ENCODE results near the gene ACOT6. TPM values are rescaled to one million over a fixed set of nuclear protein-coding genes. Genes with fewer than 3 reads are reported as not detected.
"Not testable (repeated sequence)": the region's sequence is repeated elsewhere in the genome, so short reads cannot be mapped to it uniquely, and the experiment has no call there.

The ACOT6 gene
- total RNA-seq, 3 donors from 2014 or later: not detected

DNA sequence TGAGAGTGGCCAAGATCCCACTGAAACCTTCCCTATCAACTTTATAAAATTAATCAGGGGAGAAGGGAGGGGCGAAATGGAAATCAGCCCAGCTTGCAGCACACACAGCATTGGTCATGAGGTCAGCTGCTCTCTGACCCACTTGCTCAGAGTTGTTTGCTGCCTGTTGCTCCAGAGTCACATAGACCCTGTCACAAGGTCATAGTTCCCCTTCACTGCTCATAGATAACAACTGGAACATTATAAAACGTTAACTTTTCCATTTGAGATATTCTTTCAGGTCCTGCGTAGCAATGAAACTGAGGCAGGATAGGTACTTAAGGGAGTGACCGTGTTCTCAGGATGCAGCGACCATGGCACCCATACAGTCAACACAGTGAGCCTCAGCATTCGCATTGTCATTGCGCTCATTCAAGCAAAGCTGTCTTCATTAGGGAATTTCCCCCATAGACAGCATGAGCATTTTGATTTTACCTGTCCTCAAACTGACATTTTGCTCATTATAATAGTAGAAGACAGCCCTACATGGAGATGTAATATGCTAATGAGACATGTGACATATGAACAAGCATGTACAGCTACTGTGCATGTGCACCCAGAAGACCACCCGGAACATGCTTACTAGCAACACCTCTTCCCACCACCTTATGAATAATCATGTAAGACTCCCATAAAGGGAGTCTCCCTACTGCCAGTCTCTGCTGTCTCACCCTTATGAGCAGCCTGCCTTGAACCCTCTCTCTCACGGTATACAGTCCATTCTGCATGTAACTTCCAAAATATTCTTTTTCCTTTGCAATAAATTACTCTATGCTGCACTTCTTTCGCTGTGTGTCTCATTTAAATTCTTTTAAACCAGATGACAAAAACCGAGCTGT, 30.0 kb upstream of the ACOT6 start:
- H3K36me3 Mint-ChIP-seq (ENCODE audit: insufficient read depth); ATAC-seq; H3K4me1 Mint-ChIP-seq (ENCODE audit: low read depth); H3K9me3 Mint-ChIP-seq; H3K4me3 Mint-ChIP-seq; DNase-seq; H3K27me3 Mint-ChIP-seq (ENCODE audit: low read depth): not testable (repeated sequence)

GRCh38 chr14:73588695-73589094, 23.6 kb upstream of the ACOT6 start:
- ATAC-seq (no peak), DNase-seq (no peak)
- H3K36me3 Mint-ChIP-seq (ENCODE audit: insufficient read depth): no peaks in the 10 kb centered on the region
- no peaks in the 10 kb centered on the region for H3K9me3 Mint-ChIP-seq
- H3K4me1 Mint-ChIP-seq (ENCODE audit: low read depth): peaks cover 7% of the 10 kb centered on the region
- no peaks in the 10 kb centered on the region for H3K27me3 Mint-ChIP-seq (ENCODE audit: low read depth)
- no peak overlapping the region for H3K4me3 Mint-ChIP-seq

DNA sequence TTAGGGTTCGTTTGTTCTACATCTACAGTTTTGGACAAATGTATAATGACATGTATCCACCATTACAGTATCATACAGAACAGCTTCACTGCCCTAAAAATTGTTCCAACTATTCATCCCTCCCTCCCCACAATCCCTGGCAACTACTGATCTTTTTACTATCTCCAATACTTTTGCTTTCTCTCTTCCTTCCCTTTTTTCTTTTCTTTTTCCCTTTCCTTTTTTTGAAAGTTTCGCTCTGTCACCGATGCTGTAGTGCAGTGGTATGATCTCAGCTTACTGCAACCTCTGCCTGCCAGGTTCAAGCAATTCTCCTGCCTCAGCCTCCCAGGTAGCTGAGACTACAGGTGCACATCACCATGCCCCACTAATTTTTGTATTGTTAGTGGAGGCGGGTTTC, 23.2 kb upstream of the ACOT6 start:
- Mint-ChIP-seq H3K27me3 (ENCODE audit: low read depth) (no peaks in the 10 kb centered on the region), H3K4me1 (ENCODE audit: low read depth) (peaks cover 7% of the 10 kb centered on the region), H3K4me3 (no peak overlapping the region), H3K9me3 (no peaks in the 10 kb centered on the region), H3K36me3 (ENCODE audit: insufficient read depth) (no peaks in the 10 kb centered on the region)
- no peak for DNase-seq
- no peak for ATAC-seq

DNA sequence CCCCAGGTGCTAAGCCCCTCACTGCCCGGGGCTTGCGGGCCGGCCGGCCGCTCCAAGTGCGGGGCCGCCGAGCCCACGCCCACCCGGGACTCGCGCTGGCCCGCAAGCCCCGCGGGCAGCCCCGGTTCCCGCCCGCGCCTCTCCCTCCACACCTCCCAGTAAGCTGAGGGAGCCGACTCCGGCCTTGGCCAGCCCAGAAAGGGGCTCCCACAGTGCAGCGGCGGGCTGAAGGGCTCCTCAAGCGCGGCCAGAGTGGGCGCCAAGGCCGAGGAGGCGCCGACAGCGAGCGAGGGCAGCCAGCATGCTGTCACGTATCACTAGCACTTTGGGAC, 21.7 kb upstream of the ACOT6 start:
- not testable (repeated sequence) for H3K36me3 Mint-ChIP-seq (ENCODE audit: insufficient read depth); H3K4me3 Mint-ChIP-seq; H3K27me3 Mint-ChIP-seq (ENCODE audit: low read depth); H3K9me3 Mint-ChIP-seq; ATAC-seq; DNase-seq; H3K4me1 Mint-ChIP-seq (ENCODE audit: low read depth)

DNA sequence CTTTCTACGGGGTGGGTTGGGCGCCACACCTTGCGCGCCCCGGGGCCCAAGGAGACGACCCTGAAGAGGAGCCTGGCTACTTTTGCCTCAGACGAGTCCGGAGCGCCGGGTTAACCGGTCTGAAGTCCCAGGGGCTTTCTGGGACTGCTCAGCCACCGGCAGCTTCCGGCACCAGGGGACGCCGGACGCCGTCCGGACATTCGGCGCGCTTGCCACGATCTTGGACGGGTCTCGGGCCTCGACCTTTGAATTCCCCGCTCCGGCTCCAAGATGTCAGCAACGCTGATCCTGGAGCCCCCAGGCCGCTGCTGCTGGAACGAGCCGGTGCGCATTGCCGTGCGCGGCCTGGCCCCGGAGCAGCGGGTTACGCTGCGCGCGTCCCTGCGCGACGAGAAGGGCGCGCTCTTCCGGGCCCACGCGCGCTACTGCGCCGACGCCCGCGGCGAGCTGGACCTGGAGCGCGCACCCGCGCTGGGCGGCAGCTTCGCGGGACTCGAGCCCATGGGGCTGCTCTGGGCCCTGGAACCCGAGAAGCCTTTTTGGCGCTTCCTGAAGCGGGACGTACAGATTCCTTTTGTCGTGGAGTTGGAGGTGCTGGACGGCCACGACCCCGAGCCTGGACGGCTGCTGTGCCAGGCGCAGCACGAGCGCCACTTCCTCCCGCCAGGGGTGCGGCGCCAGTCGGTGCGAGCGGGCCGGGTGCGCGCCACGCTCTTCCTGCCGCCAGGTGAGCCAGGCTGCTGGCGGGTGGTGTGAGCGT, 20.4 kb upstream of the ACOT6 start, which contains the start of gene ACOT4:
TSS of gene ACOT4 (plus strand) at position 184 of the 760 bp plus-strand sequence. CDS start at position 271, 87 bp downstream.
- ATAC-seq: peak; percentile 82 to 88
- Mint-ChIP-seq H3K4me3 (peak within 1 kb of the TSS; percentile 76), H3K9me3 (no peaks in the 10 kb centered on the region), H3K36me3 (ENCODE audit: insufficient read depth) (no peaks in the 10 kb centered on the region), H3K27me3 (ENCODE audit: low read depth) (no peaks in the 10 kb centered on the region), H3K4me1 (ENCODE audit: low read depth) (peaks cover 7% of the 10 kb centered on the region)
- DNase-seq: peak; percentile 42

GRCh38 chr14:73594491-73594890, 17.8 kb upstream of the ACOT6 start:
- no peak overlapping the region for H3K4me3 Mint-ChIP-seq
- no peaks in the 10 kb centered on the region for H3K36me3 Mint-ChIP-seq (ENCODE audit: insufficient read depth)
- no peak for DNase-seq
- H3K9me3 Mint-ChIP-seq: no peaks in the 10 kb centered on the region
- H3K27me3 Mint-ChIP-seq (ENCODE audit: low read depth): no peaks in the 10 kb centered on the region
- peaks cover 7% of the 10 kb centered on the region for H3K4me1 Mint-ChIP-seq (ENCODE audit: low read depth)
- ATAC-seq: no peak

GRCh38 chr14:73599499-73599898, 12.8 kb upstream of the ACOT6 start:
- H3K9me3 Mint-ChIP-seq: no peaks in the 10 kb centered on the region
- H3K27me3 Mint-ChIP-seq (ENCODE audit: low read depth): no peaks in the 10 kb centered on the region
- no peak overlapping the region for H3K4me3 Mint-ChIP-seq
- H3K36me3 Mint-ChIP-seq (ENCODE audit: insufficient read depth): no peaks in the 10 kb centered on the region
- H3K4me1 Mint-ChIP-seq (ENCODE audit: low read depth): no peaks in the 10 kb centered on the region
- ATAC-seq (no peak), DNase-seq (no peak)

GRCh38 chr14:73602994-73603393, 9.3 kb upstream of the ACOT6 start:
- Mint-ChIP-seq H3K36me3 (ENCODE audit: insufficient read depth) (no peaks in the 10 kb centered on the region), H3K27me3 (ENCODE audit: low read depth) (peaks cover 4% of the 10 kb centered on the region), H3K4me1 (ENCODE audit: low read depth) (no peaks in the 10 kb centered on the region), H3K9me3 (no peaks in the 10 kb centered on the region), H3K4me3 (no peak overlapping the region)
- ATAC-seq: no peak
- DNase-seq: no peak

GRCh38 chr14:73606271-73606670, 6.0 kb upstream of the ACOT6 start:
- no peaks in the 10 kb centered on the region for H3K36me3 Mint-ChIP-seq (ENCODE audit: insufficient read depth)
- H3K4me3 Mint-ChIP-seq: no peak overlapping the region
- H3K27me3 Mint-ChIP-seq (ENCODE audit: low read depth): peaks cover 7% of the 10 kb centered on the region
- no peaks in the 10 kb centered on the region for H3K4me1 Mint-ChIP-seq (ENCODE audit: low read depth)
- ATAC-seq (no peak), DNase-seq (no peak)
- H3K9me3 Mint-ChIP-seq: no peaks in the 10 kb centered on the region

DNA sequence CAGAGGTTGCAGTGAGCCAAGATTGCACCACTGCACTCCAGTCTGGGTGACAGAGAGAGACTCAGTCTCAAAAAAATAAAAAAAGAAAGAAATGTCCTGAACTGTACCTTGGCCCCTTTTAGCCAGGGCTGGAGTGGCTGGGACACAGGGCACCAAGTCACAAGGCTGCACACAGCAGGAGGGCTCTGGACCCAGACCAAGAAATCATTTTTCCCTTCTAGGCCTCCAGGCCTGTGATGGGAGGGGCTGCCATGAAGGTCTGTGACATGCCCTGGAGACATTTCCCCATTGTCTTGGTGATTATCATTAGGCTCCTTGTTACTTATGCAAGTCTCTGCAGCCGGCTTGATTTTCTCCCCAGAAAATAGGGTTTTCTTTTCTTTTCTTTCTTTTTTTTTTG, 5.1 kb upstream of the ACOT6 start:
- Mint-ChIP-seq H3K27me3 (ENCODE audit: low read depth) (peaks cover 7% of the 10 kb centered on the region), H3K36me3 (ENCODE audit: insufficient read depth) (no peaks in the 10 kb centered on the region), H3K9me3 (no peaks in the 10 kb centered on the region), H3K4me1 (ENCODE audit: low read depth) (no peaks in the 10 kb centered on the region), H3K4me3 (no peak overlapping the region)
- ATAC-seq (no peak), DNase-seq (no peak)

GRCh38 chr14:73610687-73611086, 1.6 kb upstream of the ACOT6 start:
- ATAC-seq: no peak
- peaks cover 7% of the 10 kb centered on the region for H3K27me3 Mint-ChIP-seq (ENCODE audit: low read depth)
- H3K36me3 Mint-ChIP-seq (ENCODE audit: insufficient read depth): no peaks in the 10 kb centered on the region
- H3K4me3 Mint-ChIP-seq: no peak overlapping the region
- no peak for DNase-seq
- no peaks in the 10 kb centered on the region for H3K9me3 Mint-ChIP-seq
- H3K4me1 Mint-ChIP-seq (ENCODE audit: low read depth): peaks cover 2% of the 10 kb centered on the region

- Mint-ChIP-seq H3K9me3 (no peaks in the 10 kb centered on the region), H3K4me3 (peak overlapping the region; percentile 82), H3K36me3 (ENCODE audit: insufficient read depth) (no peaks in the 10 kb centered on the region), H3K27me3 (ENCODE audit: low read depth) (peaks cover 3% of the 10 kb centered on the region), H3K4me1 (ENCODE audit: low read depth) (peaks cover 2% of the 10 kb centered on the region)
- ATAC-seq: peak in 1 of 2 donors; percentile 12
- DNase-seq: no peak
These were observed 698 bp downstream of the ACOT6 start for GRCh38 chr14:73613046-73613383.

GRCh38 chr14:73613419-73613963, 1.2 kb downstream of the ACOT6 start:
- no peaks in the 10 kb centered on the region for H3K27me3 Mint-ChIP-seq (ENCODE audit: low read depth)
- H3K4me1 Mint-ChIP-seq (ENCODE audit: low read depth): peaks cover 2% of the 10 kb centered on the region
- no peaks in the 10 kb centered on the region for H3K36me3 Mint-ChIP-seq (ENCODE audit: insufficient read depth)
- ATAC-seq (no peak), DNase-seq (no peak)
- peak overlapping the region; percentile 82 for H3K4me3 Mint-ChIP-seq
- no peaks in the 10 kb centered on the region for H3K9me3 Mint-ChIP-seq

GRCh38 chr14:73616831-73617230, 4.5 kb downstream of the ACOT6 start:
- Mint-ChIP-seq H3K9me3 (no peaks in the 10 kb centered on the region), H3K27me3 (ENCODE audit: low read depth) (no peaks in the 10 kb centered on the region), H3K4me1 (ENCODE audit: low read depth) (peaks cover 2% of the 10 kb centered on the region), H3K36me3 (ENCODE audit: insufficient read depth) (no peaks in the 10 kb centered on the region), H3K4me3 (no peak overlapping the region)
- no peak for ATAC-seq
- DNase-seq: no peak

- H3K36me3 Mint-ChIP-seq (ENCODE audit: insufficient read depth): no peaks in the 10 kb centered on the region
- no peaks in the 10 kb centered on the region for H3K9me3 Mint-ChIP-seq
- no peaks in the 10 kb centered on the region for H3K4me1 Mint-ChIP-seq (ENCODE audit: low read depth)
- ATAC-seq: no peak
- no peaks in the 10 kb centered on the region for H3K27me3 Mint-ChIP-seq (ENCODE audit: low read depth)
- DNase-seq: no peak
- no peak overlapping the region for H3K4me3 Mint-ChIP-seq
These were observed 7.2 kb downstream of the ACOT6 start for GRCh38 chr14:73619524-73619923.
